ENCODE measurements around the gene PASK. TPM values are rescaled to one million over a fixed set of nuclear protein-coding genes. Genes with fewer than 3 reads are reported as not detected.

PASK gene
- total and polyA plus RNA-seq, 2 of the 4 experiments (the other 2 are of a cell fraction) = 4.1 TPM

DNA sequence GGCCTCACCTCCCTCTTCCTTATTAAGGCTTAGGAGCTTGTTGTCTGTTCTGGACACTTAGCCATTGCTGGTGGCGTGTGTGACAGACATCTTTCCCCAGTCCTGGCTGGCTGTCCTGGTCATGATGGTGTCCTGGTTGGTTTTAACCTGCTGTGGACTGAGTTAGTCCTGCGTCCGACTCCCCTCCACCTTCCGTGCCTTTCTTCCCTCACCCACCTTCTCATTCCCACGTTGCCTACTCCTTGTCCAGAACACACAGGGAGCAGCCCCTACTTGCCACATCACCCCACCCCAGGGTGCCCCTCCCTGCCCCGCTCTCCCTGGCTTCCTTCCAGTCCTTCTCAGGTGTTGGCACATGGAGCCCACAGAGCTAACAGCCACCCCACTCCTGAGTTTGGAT, 48.7 kb upstream of the PASK start:
- ChIA-PET CTCF (no interaction called here), POLR2A (ENCODE audit: unreplicated experiment) (no interaction called here)
- no peak overlapping the region for H3K4ac ChIP-seq (ENCODE audit: low read depth, low read length)
- no peak overlapping the region for H3K56ac ChIP-seq (ENCODE audit: extremely low read depth, insufficient read depth, low read length)
- no peak overlapping the region for H2AFZ ChIP-seq (replicated peaks; ENCODE audit: low read length, poor library complexity)
- intact Hi-C loops (cut with micrococcal nuclease) (no loop called here), dilution Hi-C loops (cut with HindIII; ENCODE audit: low sequenced_read_pairs, unreplicated experiment) (no loop called here), in situ Hi-C loops (cut with MboI; ENCODE audit: low sequenced_read_pairs) (no loop called here)
- no peak overlapping the region for H4K91ac ChIP-seq (ENCODE audit: insufficient read depth, low read depth, low read length)
- no TSS peak for BruUV-seq (replicated peaks)
- H3K4me2 ChIP-seq (ENCODE audit: low read depth, low read length) = no peak overlapping the region
- no peaks in the 10 kb centered on the region for H4K20me1 ChIP-seq (ENCODE audit: insufficient read depth, low read length)
- no peaks in the 10 kb centered on the region for H3K79me1 ChIP-seq (ENCODE audit: low read depth in 1 of 2, low read length in 2 of 2)
- H2AK5ac ChIP-seq (ENCODE audit: low read depth, low read length) = no peak overlapping the region
- H3K4me1 ChIP-seq (ENCODE audit: control insufficient read depth, insufficient read depth, low read length) = no peaks in the 10 kb centered on the region
- no peak overlapping the region for H3K18ac ChIP-seq (ENCODE audit: low read depth, low read length)
- no peaks in the 10 kb centered on the region for H3K36me3 ChIP-seq (ENCODE audit: control insufficient read depth, insufficient read depth, low read length)
- no peak overlapping the region for H4K5ac ChIP-seq (ENCODE audit: low read depth, low read length)
- no peak overlapping the region for H3K4me3 ChIP-seq (ENCODE audit: insufficient read depth, low read depth, low read length)
- no peak overlapping the region for H3K9ac ChIP-seq (ENCODE audit: low read depth, low read length)
- H3K9me1 ChIP-seq (ENCODE audit: insufficient read depth, low read length) = no peaks in the 10 kb centered on the region
- H3K27ac ChIP-seq (ENCODE audit: insufficient read depth, low read length) = no peak overlapping the region
- H2AK9ac ChIP-seq (replicated peaks; ENCODE audit: low read depth, low read length, poor library complexity) = no peak overlapping the region
- H2BK20ac ChIP-seq (ENCODE audit: low read depth, low read length) = no peak overlapping the region
- WGBS, 2 experiments (ENCODE audit: extremely low coverage in 2 of 2, insufficient read length in 1 of 2) = no CpG with 5 or more reads among the region's 6 CpGs
- H2BK5ac ChIP-seq (ENCODE audit: low read depth, low read length, poor library complexity, severe bottlenecking) = no peak overlapping the region
- no peak overlapping the region for H2BK120ac ChIP-seq (ENCODE audit: low read depth, low read length)
- peaks cover 17% of the 10 kb centered on the region for H3K27me3 ChIP-seq (ENCODE audit: control insufficient read depth, insufficient read depth, low read length)
- no peak overlapping the region for H3K23ac ChIP-seq (ENCODE audit: low read depth, low read length)
- DNase-seq = no peak
- no peaks in the 10 kb centered on the region for H3K9me3 ChIP-seq (ENCODE audit: control insufficient read depth, insufficient read depth, low read length)
- TF ChIP-seq MAZ (IDR thresholded peaks at IDR 0.05; ENCODE audit: borderline replicate concordance, low read depth, low read length) (no peak), BHLHE40 (IDR thresholded peaks at IDR 0.05; ENCODE audit: low read depth, low read length) (no peak), MAFK (IDR thresholded peaks at IDR 0.05; ENCODE audit: low read depth, low read length) (no peak), RAD21 (IDR thresholded peaks at IDR 0.05; ENCODE audit: low read length) (no peak), RFX5 (IDR thresholded peaks at IDR 0.05; ENCODE audit: low read depth, low read length) (no peak), FOS (IDR thresholded peaks at IDR 0.05; ENCODE audit: low read depth, low read length) (no peak), CHD1 (IDR thresholded peaks at IDR 0.05; ENCODE audit: low read depth, low read length) (no peak), SMC3 (IDR thresholded peaks at IDR 0.05; ENCODE audit: low read depth, low read length) (no peak), RCOR1 (IDR thresholded peaks at IDR 0.05; ENCODE audit: insufficient replicate concordance, low read length) (no peak), MXI1 (IDR thresholded peaks at IDR 0.05; ENCODE audit: borderline replicate concordance, low read depth, low read length) (no peak), POLR2A (IDR thresholded peaks at IDR 0.05; ENCODE audit: low read depth, low read length) (no peak), NFE2L2 (IDR thresholded peaks at IDR 0.05; ENCODE audit: low read depth, low read length) (no peak), CEBPB (IDR thresholded peaks at IDR 0.05; ENCODE audit: low read depth, low read length) (no peak)
- TF ChIP-seq, protein P1, sequence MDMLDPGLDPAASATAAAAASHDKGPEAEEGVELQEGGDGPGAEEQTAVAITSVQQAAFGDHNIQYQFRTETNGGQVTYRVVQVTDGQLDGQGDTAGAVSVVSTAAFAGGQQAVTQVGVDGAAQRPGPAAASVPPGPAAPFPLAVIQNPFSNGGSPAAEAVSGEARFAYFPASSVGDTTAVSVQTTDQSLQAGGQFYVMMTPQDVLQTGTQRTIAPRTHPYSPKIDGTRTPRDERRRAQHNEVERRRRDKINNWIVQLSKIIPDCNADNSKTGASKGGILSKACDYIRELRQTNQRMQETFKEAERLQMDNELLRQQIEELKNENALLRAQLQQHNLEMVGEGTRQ (IDR thresholded peaks at IDR 0.05; ENCODE audit: low read depth, low read length) = no peak
- TF ChIP-seq, protein P2, sequence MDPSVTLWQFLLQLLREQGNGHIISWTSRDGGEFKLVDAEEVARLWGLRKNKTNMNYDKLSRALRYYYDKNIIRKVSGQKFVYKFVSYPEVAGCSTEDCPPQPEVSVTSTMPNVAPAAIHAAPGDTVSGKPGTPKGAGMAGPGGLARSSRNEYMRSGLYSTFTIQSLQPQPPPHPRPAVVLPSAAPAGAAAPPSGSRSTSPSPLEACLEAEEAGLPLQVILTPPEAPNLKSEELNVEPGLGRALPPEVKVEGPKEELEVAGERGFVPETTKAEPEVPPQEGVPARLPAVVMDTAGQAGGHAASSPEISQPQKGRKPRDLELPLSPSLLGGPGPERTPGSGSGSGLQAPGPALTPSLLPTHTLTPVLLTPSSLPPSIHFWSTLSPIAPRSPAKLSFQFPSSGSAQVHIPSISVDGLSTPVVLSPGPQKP (IDR thresholded peaks at IDR 0.05; ENCODE audit: borderline replicate concordance, low read depth, low read length) = no peak
- TF ChIP-seq, protein P3, sequence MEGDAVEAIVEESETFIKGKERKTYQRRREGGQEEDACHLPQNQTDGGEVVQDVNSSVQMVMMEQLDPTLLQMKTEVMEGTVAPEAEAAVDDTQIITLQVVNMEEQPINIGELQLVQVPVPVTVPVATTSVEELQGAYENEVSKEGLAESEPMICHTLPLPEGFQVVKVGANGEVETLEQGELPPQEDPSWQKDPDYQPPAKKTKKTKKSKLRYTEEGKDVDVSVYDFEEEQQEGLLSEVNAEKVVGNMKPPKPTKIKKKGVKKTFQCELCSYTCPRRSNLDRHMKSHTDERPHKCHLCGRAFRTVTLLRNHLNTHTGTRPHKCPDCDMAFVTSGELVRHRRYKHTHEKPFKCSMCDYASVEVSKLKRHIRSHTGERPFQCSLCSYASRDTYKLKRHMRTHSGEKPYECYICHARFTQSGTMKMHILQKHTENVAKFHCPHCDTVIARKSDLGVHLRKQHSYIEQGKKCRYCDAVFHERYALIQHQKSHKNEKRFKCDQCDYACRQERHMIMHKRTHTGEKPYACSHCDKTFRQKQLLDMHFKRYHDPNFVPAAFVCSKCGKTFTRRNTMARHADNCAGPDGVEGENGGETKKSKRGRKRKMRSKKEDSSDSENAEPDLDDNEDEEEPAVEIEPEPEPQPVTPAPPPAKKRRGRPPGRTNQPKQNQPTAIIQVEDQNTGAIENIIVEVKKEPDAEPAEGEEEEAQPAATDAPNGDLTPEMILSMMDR (conservative IDR thresholded peaks at IDR 0.05; ENCODE audit: low read depth, low read length) = no peak
- ATAC-seq (ENCODE audit: low read depth) = no peak
- no peak overlapping the region for H4K8ac ChIP-seq (ENCODE audit: low read depth in 2 of 2, low read length in 2 of 2)
- H2BK15ac ChIP-seq (ENCODE audit: low read depth, low read length) = no peak overlapping the region
- no peak overlapping the region for H3K14ac ChIP-seq (replicated peaks; ENCODE audit: low read depth, low read length)

Measured in IMR-90 (cell line).